HG03571 (cell line): ENCODE measurements around the gene ZC3HAV1L.
A peak's percentile ranks its signal among the peaks of the same experiment; 100 is the strongest.
"Not testable (repeated sequence)": the region's sequence is repeated elsewhere in the genome, so short reads cannot be mapped to it uniquely, and the experiment has no call there.

Experiments
- ATAC-seq: cut with Tn5 transposase; IDR thresholded peaks from one replicate; pipeline ENCODE4 v1.9.1; 2021; ENCODE audit not compliant: unreplicated experiment

The ZC3HAV1L gene

DNA sequence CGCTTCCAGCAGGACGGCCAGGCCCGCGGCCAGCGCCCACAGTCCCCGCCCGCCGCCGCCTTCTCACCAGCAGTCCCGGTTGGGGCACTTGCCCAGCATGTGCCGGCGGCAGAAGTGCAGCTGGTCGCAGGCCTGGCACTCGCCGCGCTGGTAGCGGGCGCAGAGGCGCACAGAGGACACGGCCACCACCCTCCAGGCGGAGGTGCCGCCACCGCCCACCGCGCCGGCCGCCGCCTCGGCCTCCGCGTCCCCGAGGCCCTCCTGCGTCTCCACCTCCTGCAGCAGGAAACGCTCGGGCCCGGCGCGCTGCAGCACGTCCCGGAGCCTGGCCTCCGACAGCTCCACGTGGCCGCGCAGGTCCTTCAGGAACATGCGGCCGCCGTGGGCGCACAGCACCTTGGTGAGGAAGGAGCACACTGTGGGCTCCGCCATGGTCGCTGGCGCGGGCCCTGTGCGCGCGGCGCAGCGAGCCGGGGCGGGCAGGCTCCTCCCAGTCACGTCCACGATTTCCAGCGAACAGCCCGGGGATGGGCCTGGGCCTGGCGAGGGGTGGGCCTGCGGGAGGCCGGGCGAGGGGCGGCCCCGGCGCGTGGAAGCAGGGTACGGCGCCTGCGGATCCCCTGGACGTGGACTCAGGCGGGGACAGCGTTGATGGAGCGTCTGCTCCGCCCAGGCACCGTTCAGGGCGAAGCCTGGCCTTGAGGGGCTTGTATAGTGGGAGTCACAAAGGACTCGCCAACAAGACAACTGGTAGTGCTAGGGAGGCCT is at the start of gene ZC3HAV1L:
TSS of gene ZC3HAV1L (minus strand) at position 457 of the 768 bp plus-strand sequence. CDS start at position 432, 25 bp downstream.
- peak; percentile 90 for ATAC-seq

- no peak for ATAC-seq
Measured at GRCh38 chr7:139084709-139085108, 48.9 kb upstream of the ZC3HAV1L start.

DNA sequence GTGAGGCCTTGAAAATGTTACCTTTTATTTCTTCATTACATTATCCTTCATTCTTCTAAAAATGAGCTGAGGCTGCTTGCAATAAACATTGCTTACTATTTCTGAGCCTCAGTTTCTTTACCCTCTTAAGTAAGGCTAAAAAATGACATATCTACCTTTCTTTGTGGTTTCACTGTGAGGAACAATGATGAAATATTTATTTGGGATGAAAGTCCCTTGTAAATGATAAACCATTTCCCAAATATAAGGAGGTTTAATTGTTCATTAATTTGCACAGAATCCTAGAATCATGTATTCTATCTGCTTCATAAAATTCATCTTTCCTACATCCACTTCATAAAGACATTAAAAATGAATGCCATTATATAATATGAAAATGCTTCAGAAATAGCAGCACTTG is 45.7 kb upstream of the ZC3HAV1L start:
- ATAC-seq: no peak

- ATAC-seq: no peak
Measured at GRCh38 chr7:139080905-139081304, 45.1 kb upstream of the ZC3HAV1L start.

DNA sequence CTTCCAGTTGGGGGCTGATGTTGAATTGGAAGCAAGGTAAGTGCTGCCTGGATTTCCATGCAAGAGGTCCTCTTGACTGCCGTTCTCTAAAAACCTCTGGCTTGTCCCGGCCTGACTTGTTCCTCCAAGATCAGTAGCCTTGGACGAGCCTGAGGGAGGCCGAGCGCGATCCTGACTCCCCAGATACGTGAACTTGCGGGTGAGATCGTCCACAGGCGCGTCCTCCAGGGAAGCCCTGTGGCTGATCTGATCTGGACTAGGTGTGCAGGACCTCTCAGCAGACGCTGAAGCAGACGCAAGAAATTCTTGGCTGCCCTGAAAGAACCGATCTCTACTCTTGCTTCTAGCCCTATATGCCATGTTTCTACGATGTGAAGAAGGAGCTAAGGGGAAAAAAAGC is 44.0 kb upstream of the ZC3HAV1L start:
- no peak for ATAC-seq

GRCh38 chr7:139078911-139079310 is 43.1 kb upstream of the ZC3HAV1L start:
- ATAC-seq: no peak

DNA sequence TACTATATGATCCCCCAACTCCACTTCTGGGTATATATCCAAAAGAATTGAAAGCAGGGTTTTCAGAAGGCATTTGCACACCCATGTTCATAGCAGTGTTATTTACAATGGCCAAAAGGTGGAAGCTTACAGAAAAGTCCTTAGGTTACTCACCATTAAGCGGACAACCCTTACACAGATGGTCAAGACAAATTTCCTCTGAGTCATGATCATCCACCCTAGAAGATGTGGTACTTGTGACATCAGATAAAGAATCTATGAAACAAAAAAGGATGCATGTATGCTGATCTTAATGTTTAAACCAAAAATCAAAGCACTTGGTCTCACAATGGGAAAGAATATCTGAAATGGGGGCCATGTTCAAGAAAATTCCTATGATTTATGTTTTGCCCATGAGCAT is 42.6 kb upstream of the ZC3HAV1L start:
- no peak for ATAC-seq

DNA sequence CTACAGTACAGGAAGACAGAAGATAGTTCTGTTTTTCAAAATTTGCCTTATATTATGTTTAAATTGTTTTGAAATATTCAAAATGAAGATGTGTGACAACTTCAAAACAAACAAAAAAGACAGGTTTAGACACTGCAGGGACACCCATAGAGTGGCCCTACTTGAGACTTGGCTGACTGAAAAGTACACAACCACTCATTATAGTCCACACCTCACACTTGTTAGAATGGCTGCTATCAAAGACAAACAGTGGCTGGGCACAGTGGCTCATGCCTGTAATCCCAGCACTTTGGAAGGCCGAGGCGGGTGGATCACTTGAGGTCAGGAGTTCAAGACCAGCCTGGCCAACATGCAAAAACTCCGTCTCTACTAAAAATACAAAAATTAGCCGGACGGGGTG is 41.9 kb upstream of the ZC3HAV1L start:
- ATAC-seq: not testable (repeated sequence)

- no peak for ATAC-seq
Measured at GRCh38 chr7:139075871-139076686, 40.2 kb upstream of the ZC3HAV1L start.

DNA sequence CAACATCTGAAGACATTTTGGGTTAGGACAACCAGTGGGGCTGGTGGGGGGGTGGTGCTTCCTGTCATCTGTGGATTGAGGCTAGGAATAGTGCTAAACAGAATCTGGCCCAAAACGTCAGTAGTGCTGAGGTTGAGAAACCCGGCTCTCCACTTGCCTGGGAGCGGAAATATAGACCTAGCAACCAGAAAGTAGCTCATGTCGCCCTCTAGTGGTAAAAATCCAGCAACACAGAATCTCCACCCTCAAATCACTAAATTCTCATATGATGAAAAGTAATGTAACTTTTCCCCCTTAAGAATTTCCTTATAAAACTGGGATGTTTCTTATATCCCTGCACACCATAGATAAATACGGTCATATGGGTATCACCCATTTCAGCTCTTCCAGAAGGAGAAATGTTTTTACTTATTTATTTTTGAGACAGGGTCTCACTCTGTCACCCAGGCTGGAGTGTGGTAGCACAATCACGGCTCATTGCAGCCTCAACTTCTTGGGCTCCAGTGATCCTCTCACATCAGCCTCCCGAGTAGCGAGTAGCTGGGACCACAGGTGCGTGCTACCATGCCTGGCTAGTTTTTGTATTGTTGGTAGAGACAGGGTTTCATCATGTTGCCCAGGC is 39.3 kb upstream of the ZC3HAV1L start:
- ATAC-seq: peak; percentile 91

DNA sequence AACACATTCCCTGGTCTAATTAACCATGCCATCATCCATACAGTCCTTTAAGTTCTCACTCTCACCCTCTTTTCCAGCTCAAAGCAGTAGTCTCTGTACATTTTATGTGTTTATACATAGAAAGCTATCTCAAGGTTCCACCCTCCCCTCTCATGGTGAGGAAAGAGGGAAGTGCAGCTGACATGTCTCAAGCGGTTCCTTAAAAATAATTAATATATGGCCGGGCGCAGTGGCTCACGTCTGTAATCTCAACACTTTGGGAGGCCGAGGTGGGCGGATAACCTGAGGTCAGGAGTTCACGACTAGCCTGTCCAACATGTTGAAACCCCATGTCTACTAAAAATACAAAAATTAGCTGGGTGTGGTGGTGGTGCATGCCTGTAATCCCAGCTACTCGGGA is 37.0 kb upstream of the ZC3HAV1L start:
- ATAC-seq: no peak

GRCh38 chr7:139071680-139072079 is 35.8 kb upstream of the ZC3HAV1L start:
- ATAC-seq: no peak

DNA sequence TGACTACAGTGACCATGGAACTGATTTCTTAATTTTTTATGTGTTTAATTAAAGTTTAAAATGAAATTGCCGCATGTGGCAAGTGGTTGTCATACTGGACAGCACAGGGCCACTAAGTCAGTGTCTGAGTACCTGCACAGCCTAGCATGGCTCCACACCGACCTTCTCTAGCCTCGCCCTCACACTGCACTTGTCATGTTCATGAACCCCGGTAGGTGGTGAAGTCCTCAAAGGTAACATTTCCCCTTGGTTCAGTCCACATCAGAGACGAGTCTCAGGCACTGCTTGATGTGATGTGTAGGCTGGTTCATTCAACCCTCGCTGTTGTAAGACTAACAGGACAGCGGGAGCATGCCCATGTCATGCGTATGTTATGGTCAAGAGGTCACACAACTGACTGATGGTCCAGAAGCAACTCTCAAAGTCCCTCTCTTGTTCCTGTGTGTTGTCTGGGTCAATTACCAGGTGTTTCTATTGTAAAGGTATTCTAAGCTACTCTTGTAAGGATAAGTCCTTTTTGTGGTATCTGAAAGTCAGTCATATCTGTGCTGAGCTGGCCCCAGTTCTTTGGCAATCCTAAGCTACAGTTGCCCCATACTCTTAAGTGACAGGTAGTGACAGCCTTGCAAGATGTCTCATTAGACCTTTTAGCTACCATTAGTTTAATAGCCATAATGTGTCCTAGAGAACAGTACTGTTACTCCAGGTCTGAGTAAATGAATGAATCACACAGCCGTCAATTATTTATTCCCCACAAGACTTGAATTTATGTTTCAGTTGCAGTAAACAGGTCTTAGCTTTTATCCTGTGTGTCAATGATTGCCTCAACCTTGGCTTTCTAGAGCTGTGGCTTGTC is 32.9 kb upstream of the ZC3HAV1L start:
- ATAC-seq: no peak

DNA sequence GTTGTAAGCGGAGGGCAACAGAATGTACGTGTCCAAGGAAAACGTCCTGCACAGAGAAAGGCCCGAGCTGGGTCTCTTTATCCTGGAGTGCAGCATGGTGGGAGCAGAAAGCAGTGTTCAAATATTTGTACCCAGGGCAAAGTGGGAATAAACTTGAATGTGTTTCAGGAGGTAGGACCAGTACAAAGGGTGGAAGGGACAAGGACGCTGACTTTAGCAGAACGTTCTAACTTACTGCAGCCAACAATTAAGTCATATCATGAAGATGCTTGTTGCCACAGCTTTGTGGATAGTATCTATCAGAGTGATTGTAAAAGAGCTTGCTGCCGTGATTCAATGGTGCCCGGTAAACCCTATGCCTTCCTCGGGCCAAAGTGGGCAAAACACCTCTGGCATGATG is 30.5 kb upstream of the ZC3HAV1L start:
- no peak for ATAC-seq

DNA sequence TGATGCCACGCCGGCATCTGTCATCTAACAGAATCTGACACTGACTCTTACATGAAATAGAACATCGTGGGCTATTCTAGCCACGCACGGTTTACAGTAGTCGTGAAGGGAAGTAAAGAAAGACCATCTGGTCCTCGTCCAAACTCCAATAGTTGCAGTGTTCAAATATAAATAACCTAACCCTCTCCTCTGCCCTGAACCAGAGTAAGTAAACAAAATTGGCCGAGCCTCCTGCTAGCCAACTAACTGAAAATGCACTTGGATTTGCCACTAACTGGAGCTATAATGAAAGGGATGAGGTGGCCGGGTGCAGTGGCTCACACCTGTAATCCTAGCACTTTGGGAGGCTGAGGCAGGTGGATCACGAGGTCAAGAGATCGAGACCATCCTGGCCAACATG is 29.5 kb upstream of the ZC3HAV1L start:
- no peak for ATAC-seq

DNA sequence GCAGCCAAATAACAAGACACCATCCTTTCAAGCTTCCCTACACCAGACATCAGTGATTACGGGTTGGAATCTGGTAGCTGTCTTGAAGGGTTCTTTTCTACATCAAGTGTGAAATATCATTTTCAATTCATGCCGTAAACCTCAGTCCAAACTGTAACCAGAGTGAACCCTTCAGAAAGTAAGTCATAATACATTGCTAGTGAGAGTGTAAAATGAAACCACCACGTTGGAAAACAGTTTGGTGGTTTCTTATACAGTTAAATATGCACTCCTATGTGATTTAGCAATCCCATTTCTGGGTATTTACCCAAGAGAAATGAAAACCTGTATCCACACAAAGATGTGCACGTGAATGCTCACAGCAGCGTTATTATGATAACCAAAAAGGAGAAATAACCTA is 25.6 kb upstream of the ZC3HAV1L start:
- ATAC-seq: no peak

DNA sequence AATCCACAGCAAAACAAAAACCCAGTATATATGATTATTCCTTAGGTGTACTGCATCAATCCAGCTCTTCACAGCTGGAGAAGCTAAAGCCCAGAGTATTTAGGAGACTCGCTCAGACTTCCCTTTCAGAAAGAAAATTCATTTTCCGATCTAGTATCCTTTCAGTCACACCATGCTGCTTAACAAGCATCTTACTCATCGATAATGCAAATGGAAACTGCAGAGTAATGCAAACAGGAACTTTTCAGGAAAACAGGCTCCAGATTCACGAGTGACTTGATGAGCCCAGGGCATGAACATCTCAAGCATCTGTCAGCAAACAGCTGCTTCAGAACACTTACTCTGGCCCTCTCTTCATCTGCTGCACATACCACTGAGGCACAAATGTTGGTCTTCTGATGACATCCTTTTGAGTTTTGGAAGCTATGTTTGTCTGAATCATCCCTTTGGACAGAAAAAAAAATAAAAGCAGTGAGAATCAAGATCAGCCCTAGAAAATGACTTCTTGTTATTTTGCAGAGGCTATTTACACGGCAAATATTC is 24.9 kb upstream of the ZC3HAV1L start:
- ATAC-seq: no peak

- no peak for ATAC-seq
Measured at GRCh38 chr7:139059905-139060304, 24.1 kb upstream of the ZC3HAV1L start.

DNA sequence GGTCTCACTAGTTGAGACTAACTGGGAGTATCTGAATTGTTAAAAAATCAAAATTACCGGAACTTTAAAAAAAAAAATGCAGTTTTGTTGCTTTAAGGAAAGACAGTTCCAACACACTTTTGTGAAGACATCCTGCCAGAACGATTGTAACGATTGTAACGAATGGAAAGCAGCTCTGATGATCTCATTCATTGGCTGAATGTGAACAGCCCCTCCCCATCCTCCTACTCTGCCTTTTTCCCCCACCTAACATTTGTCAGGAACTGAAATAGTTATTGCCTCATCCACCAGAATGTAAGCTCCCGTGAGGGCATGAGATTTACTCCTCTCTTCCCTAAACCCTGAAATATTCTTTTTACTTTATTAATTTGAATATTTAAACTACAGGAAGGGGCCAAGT is 23.1 kb upstream of the ZC3HAV1L start:
- no peak for ATAC-seq

GRCh38 chr7:139055674-139056073 is 19.8 kb upstream of the ZC3HAV1L start:
- no peak for ATAC-seq

DNA sequence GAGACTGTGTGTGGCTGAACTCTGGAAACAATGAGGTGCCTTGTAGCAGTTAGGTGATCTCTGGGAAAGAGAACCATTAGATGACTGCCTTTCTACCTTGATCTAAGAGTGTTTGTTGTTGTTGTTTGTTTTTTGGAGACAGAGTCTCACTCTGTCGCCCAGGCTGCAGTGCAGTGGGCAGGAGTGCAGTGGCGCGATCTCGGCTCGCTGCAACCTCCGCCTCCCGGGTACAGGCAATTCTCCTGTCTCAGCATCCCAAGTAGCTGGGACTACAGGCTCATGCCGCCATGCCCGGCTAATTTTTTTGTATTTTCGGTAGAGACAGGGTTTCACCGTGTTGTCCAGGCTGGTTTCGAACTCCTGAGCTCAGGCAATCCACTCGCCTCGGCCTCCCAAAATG is 18.8 kb upstream of the ZC3HAV1L start:
- ATAC-seq: not testable (repeated sequence)
